Stimulated activated CD8-positive, alpha-beta memory T cell treated with anti-CD3 and anti-CD28 coated beads, Interleukin-15, amount 100 ng/mL, for 24 hours (primary cell): ENCODE results near the gene SEMA7A.

Experiments
- DNase-seq: peaks from one replicate; pipeline ENCODE4 v3.0.0-alpha.2; 2020; ENCODE audit warnings: low read depth

SEMA7A gene

DNA sequence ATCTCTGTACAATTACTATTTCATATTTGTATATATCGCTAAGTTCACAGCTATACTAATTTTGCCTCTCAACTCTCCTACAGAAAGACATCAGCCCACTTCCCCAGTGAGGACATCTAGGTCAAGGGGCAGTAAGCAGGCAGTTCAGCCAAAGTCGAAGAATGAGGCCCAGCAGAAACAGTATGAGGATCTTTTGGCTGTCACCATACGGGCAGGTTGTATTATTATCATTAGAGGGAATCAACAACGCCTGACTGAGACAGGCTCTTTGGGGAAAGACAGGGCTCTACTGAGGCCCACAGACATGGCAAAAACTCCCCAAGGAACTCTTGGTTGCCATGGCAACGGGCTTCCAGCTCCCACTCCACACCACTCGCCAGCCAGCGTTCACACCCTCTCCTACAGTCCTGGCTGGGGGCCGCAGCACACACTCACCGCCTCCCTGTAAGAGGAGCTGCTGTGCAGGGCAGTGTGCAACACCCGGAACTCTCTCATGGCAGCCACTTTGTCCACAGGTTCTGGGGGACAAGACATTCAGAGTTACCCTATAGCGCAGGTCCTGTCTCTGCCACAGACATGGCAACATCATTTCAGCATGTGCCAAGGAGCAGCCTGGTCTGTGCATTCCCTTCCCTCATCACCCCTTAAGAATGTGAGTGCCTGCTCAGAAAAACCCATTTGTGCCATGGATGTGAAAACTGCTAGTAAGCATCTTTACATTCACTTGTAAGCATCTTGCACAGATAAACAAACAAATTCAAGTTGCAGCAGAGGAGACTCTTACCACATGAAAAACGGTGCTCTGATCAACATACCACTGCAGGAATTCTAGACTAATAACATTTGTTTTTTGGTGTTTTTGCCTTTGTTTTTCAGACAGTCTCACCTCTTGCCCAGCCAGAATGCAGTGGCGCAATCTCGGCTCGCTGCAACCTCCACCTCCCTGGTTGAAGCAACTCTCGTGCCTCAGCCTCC, 18.4 kb upstream of the SEMA7A start:
- no peak for DNase-seq

DNA sequence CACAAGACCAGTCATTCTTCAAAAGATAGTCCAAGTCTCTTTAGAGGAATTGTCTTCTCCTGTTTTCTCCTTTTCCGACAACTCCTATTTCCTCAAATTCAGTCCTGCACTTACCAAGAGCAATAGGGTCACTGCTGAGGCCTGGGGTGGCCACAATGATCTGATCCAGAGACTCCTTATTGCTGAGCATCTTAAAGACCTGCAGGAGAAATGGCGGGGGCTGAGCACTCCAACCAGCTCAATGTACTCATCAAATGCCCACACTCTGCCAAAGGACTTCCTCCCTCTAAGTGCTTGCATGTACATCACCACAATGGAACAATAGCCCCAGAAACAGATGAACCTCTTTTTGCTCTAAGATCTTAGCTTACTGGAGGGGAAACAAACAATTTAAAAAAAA, 17.6 kb upstream of the SEMA7A start:
- no peak for DNase-seq

DNA sequence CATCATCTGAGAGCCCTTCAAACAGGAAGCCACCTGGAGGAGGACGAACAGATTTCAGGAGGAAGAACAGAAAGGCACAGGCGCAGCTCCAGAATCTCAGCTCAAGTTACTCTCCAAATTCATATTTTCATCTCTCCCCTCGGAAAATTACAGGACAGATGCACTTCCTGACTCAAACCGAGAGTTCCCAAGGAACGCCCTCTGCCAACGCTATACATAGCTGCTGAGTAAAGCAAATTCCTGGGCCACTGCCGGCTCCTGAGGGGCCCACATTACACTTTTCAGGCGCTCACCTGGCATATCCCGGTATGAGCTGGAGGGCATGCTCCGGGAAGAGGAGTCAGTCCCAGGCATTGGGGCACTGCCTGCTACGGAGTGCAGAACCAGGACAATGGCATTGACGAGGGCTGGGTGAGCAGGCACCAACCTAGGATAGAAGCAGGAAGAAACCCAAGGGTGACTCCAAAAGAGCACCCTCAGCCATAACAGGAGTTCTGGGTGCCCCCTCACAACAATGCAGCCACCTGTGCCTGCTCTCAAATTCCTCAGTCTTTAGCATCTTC, 16.0 kb upstream of the SEMA7A start:
- DNase-seq = no peak

DNA sequence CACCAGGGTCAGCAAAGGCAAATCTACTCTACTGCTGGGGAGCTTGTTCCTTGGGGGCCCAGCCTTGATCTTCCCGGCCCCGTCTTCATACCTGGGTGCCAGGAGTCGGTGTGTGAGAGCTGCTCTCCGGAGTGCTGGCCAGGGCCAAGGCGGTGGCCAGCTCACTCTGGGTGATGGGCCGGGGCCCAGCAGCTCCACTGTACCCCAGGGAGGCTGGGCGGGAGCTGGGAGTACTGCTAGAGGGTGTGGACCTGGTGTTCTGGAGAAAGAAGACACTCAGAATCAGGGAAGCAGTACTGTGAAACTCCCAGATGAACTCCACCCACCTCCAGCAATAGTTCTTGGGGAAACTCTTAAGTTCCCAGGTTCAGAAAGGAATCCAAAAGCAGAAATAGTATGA, 15.3 kb upstream of the SEMA7A start:
- no peak for DNase-seq

DNA sequence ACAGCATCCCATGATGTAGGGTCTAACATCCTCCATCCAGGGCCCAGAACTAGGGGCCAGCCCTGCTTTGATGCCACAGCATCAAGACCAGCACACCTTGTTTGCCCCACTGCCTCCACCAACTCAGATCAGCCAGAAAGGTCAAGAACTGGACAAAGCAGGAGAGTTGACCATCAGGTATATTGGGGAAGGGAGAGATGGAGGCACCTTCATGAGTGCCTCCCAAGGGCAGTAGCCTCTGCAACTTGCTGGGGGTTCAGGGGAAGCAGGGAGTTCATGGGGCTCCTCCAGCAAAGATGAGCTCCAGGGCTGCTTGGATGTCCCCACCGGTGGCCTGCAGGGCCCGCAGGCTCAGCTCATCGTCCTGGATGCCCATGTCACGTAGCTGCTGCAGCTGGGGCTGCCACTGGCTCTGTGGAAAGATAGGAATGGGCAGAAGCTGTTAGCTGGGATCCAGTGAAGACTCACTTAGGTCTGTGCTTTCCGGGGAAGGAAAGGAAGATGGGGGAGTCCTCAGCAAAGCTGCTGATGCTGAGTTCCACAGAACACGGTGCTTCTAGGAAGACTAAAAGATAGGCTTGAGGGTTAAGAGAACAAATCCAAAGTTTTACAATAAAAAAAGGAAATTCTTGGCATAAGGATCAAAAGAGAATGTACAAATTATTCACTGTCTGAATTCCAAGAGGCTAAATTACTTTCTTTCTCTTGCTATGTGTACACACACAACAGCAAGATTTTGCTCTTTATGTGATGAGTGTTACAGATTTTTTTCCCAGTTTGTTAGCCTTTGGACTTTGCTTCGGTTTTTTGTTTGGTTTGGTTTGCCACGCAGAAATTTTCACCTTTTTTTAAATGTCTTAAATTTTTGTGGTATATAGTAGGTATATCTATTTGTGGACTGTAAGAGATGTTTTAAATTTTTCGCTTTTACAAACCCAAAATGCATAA, 12.3 kb upstream of the SEMA7A start:
- no peak for DNase-seq

DNA sequence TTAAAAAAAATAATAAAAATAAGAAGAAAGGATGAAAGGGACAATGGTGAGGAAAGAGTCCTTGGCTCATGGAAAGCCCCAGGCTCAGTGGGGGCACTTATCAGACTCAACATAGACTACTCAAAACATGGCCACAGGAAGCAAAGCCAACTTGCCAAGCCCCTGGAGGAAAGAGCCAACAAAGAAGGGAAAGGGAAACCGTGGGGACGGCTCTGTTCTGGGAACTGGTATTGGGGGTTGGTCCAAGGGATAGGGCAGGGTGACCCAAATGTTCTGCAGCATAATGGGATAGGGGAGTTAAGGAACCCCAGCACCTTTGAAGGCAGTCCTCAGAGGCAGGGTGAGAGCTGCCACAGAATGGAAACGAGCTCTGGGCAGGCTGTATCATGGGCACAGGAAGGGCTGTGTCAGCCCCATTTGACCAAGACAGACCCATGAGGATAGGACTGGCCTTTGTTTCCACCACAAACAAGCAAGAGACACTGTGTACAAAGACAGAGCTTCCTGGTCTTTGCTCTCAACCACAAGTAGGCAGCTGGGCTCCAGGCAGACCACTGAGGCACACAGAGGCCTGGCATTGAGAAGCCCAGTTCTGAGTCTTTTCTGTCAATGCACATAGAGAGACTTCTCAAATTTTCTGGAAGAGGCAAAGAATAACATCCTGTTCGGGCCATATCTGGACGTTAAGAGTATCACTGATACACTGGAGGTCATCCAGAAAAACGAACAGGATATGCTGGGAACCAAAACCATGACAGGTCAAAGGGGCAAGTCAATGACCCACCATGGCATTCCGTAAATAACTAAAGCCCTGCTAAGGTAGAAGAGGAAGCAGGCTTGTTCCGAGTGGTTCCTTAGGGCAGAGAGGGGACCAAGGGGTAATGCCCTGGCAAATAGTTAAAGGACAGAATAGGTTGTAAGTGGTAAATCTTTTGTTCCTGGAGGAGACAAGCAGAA, 10.6 kb upstream of the SEMA7A start:
- no peak for DNase-seq

DNA sequence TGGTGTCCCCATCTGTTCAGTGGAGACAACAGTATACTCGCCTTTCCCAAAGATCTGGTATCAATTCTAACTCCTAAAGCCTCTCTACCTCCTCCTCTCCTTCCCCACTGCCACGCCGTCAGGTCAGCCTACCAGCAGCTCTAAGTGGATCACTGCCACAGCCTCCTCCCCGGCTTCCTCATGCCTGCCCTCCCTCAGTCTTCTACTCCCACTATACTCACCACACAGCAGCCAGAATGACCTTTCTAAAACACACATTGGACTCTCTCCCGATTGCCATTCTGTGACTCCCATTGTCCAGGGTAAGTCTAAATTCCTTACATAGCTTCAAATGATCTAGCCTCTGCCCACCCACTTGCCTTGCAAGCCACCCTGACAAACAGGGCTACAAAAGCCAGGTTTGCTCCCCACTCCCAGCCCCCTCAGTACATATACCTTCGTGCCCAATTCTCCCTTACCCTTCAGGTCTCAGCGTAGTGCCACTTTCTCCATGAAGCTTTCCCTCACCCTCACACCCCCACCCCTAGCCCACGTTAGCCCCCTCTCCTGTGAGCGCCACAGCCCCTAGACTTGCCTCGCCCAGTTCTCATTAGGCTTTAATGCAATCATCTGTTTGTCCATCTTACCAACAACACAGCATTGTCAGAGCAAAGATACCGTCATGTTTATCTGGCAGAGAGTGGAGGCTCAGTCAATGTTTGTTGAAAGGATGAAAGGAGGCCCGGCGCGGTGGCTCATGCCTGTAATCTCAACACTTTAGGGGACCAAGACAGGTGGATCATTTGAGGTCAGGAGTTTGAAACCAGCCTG, 9.5 kb upstream of the SEMA7A start:
- no peak for DNase-seq

DNA sequence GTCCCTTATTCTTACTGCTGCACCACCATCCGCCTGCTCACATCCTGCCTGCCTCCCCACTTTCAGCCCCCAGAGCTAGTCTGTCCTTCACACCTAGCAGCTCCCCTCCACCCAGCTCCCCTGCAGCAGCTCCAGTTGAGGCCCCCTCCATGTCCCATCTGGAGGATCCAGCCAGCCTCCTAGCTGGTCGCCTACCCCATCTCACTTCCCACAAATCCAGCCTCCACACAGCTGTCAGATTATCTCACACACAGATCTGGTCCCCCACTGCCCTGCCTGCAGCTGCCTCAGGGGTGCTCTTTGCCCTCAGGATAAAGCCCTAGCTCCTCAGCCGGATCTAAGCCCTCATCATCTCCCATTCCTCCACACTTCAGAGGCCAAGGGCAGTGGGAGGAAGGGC, 8.8 kb upstream of the SEMA7A start:
- no peak for DNase-seq

DNA sequence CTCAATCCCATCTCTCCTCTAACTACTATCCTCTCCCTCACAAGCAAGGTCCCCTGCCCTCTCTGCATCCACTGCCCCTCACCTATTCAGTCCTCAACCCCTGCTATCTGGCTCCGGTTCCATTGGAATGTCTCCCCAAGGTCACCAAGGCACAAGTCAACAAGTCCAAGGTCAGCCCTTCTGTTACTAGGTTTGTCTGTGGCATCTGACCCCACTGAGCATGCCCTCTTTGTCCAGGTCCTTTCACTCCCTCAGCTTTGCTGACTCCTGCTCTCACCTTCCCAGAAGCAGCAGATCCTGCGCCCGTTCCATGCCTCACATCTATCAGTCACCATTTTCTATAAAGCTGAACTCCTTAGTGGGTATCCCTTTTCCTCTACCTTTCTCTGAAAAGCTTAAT, 8.3 kb upstream of the SEMA7A start:
- DNase-seq = no peak

DNA sequence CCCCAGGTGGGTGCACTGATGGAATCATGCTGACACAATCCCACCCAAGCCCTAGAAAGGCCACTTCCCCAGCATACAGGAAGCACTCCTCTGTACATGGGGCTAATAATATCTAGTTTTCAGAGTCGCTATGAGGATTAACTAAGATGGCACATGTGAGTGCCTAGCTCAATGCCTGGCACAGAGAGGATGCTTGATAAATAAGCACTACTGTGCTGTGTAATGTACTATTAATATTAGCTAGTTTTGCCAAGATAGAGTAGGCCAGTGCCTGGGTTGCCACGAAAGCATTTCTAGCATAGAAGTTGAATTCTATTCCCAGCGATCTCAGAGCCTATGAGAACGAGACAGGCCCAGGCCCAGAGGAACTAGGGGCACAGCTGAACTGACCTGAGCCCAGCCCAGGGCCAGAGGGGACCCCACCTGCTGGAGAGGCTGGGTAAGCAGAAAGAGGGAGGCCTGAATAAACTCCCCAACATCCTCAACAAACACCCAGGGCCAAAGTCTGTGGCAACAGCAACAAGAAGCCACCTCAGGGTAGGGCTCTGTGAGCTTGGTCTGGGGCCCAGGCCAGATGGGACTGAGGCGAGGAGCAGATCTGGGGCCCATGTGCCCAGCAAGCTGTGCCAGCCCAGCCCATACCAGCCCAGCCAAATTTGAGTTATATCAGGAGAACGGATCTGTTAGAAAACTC, 7.6 kb upstream of the SEMA7A start:
- DNase-seq = no peak

DNA sequence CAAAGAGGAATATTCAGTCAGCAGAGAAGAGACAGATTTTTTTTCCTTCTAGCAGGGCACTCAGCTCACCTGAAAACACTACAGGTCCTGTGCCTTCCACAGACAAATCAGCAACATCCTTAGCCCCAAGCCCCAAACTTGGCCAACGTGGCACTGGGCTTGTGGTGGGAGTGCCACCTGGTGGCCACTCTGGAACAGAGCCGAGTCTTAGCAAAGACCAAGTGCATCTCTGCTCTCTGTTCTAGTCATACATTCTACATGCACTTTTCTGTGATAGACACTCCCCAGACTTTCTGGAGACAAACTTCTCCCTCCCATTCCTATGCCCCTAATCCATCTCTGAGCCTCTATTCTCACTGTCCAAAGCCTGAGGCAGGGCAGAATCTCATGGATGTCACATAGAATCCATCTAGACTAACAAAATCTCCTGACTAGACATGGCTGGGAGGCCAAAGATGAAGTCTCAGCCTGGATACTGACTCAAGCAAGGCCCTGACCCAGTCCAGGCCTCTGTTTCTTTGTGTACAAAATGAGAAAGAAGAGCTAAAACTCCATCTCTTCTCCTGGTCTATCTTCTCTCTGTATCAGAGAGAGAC, 5.1 kb upstream of the SEMA7A start:
- DNase-seq = peak; percentile 51

DNA sequence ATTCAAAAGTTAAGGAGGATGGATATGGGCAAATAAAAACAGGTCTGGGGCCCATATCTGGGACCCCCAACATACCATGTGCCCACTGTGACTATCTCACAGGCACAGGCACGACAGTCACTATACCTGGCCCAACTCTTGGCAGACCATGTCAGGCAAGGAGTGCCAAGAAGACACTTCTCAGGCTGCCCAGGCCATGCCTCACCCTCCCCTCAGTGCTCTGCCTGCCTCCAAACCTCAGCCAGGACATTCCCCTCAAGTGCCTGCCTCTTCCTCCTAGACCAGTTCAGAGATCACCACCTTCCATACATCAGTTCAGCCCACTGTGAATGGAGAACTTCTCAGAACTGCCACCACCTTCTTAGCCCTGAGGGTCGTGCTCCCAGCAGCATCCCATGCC, 4.4 kb upstream of the SEMA7A start:
- no peak for DNase-seq

DNA sequence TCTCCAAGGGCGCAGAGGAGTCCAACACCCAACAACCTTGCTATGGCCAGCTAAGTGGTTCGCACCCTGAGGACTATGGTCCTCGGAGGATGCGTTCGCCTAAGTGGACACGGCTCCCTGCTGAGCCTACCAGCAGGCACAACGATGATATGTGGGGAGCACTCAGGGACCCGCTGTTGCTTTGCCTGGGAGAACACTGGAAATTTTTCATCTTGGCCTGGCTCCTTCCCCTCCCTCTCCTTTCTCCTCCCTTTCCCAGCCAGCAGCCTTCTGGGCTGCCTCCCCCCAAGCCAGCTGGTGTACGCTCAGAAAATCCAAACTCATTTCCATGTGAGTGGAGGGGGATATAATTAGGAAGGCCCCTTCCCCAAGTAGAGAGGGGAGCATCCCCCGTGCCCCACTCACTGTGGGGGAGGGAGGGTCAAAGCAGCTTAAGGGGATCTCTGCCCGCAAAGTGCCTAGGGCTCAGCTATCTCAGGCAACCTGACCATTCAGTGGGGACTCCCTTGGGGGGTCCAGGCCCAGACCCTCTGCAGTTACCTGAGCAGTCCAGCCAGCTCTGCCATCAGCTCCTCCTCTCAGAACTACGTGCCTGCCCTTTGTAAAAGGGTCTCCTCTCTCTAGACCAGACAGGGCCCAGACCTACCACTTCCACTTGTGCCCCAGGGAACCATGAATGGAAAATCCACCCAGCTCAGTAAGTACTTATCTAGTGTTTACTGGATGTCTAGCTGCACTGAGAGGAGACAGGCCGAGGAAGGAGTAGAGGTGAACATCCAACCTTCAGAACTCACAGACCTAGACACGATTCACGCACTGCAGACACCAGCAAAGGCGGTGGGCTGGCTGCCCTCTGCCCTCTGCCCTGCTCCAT, 742 bp upstream of the SEMA7A start:
- DNase-seq = no peak

DNA sequence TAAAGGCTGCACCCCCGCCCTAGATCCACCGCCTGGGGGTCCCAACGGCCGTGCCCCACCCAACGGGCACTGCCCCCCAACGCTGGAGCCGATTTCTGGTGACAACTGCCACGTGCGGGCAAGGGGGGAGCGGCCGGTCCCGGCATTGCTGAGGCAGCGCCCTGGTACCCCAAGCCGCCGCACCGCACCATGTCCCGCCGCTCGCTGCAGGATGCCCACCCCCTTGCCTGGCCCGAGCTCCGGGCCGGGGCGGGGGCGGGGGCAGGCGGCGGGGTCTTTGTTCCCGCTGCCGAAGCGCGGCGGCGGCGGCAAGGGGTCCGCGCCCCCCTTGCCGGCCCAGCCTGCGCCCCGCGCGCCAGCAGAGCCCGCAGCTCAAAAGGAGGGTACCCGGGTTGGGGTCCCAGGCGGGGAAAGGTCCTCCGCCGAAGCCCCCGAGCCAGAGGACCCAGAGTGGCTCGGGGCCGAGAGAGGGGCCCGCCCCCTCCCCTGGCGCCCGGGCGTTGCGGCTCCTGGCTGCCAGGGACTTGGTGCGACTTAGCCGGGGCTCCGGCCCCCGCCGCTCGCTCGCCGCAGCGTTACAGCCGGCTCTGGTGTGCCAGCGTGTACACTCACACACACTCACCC, 678 bp downstream of the SEMA7A start:
- no peak for DNase-seq

DNA sequence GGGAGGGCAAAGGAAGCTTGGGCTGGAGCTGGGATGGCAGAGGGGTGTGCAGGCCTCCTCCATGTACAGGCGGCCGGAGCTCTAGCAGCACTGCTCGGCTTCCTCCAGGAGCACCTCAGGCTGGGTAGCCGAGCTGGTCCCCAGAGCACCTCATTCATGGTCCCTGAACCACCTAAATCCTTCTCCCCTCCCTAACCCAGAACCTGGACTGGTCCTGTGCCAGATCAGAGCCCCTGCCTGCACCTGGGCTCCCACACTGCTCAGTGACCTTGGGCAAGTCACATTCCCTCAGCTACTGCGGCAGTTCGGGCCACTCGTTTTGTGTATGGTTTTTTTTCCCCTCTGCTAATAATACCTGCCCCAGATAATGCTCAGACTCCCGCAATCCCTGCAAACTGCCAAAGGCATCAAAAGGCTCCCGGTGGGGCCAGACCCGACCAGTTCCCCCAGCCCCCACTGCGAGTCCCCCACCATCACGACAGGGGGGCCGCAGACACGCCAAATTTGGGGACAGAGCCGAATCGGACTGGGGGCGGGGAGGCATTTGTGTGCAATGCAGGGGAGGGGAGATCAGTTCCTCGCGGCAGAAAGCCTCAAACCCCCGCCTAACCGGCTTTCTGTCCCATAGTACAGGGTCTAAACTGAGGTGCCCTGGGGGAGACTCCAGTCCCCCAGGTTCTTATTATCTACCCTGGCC, 1.3 kb downstream of the SEMA7A start:
- no peak for DNase-seq

DNA sequence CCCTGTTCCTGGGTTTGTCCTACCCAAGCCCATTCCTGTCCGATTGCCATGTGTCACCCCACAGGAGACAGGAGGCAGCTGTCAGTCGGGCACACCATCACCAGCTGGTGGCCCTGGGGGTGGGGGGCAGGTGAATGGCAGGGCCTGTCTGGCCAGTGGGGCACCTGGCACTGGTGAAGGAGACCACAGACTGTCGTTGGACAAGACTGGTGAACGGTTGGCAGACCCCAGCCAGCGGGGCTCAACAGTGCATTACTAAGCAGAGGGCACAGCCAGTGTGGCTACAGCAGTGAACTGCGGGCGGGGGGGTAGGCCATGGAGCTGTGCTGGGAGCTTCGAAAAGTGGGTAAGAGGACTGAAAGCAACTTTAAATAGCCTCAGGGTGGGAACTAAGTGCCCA, 2.1 kb downstream of the SEMA7A start:
- no peak for DNase-seq

DNA sequence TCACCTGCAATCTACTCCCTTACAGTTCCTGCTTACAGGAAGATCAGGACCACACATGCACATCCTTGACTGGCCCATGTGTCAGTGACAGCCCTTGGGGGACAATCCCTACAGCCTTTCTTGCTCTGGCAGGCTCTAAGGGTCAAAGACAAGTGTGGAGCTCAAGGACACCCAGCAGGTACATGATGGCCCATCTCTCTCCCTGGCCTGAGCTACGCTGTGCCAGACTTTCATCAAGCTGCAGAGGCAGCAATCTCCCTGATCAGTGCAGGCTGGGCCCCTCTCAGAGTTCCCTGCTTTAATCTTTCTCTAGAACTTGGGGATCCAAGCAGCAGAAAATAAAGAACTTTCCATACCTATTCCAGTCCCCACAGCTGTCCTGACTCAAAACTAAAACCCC, 2.6 kb downstream of the SEMA7A start:
- DNase-seq = no peak
